K562 (cell line): ENCODE measurements around the gene DDR1. TPM values are rescaled to one million over a fixed set of nuclear protein-coding genes. Genes with fewer than 3 reads are reported as not detected.

ENCODE experiments used
- ATAC-seq: fragments of 200-7000 bp; cut with Tn5 transposase; 3 replicates; pipeline ENCODE4 v1.9.1; 2020; ENCODE audit warnings: moderate library complexity
- BruUV-seq: library from RNA; stranded (reverse); fragments of 400-500 nt; replicated peaks from 2 replicates; lab custom pipeline; 2021; lab: Mats Ljungman, UMichigan
- CTCF ChIA-PET: fragments of 300-600 bp; formaldehyde crosslinking; extraction: SDS; loops from one replicate; lab custom pipeline; 2021; ENCODE audit warnings: low intra/inter-chr PET ratio; lab: Yijun Ruan, JAX
- POLR2A ChIA-PET: fragments of 300-600, 350-650 bp; sonication (Branson Sonifier 250); formaldehyde crosslinking; extraction: SDS; loops from one replicate; lab custom pipeline; 2021; ENCODE audit warnings: antibody characterized with exemption, inconsistent platforms; lab: Yijun Ruan, JAX
- DNase-seq, 4 experiments: peaks; one replicate each; pipeline versions ENCODE4 v3.0.0 to v3.0.0-alpha.2; 2011 to 2018; ENCODE audit warnings: low spot score in 3 of 4, mixed read lengths in 3 of 4; ENCODE audit errors: extremely low read depth in 1 of 4
- FAIRE-seq: peaks from 2 replicates; lab custom pipeline; 2011; peaks lifted over from hg19 to GRCh38; lab: Jason Lieb, UNC
- H2AFZ ChIP-seq: 2 replicates; pipeline ENCODE4 v1.6.0; 2011; ENCODE audit warnings: low read depth, low read length, control low read depth, inconsistent platforms
- H3K27ac ChIP-seq: fragments of 200-600 bp; 3 replicates; pipeline ENCODE4 v1.8.0; 2011; ENCODE audit warnings: low read depth, mild to moderate bottlenecking, control low read depth, inconsistent platforms, low read length, moderate library complexity, mixed read lengths; ENCODE audit errors: extremely low read depth
- H3K27me3 ChIP-seq, 2 experiments: fragments of 300-600 bp in 1 of 2; 2 replicates in 1 of 2; 3 replicates in 1 of 2; pipeline versions ENCODE4 v1.6.0 to v1.8.0; 2011; ENCODE audit warnings: inconsistent platforms in 2 of 2, low read length in 2 of 2, mild to moderate bottlenecking in 1 of 2, mixed read lengths in 1 of 2, moderate library complexity in 1 of 2; ENCODE audit not compliant: control insufficient read depth in 2 of 2, insufficient read depth in 2 of 2
- H3K36me3 ChIP-seq: fragments of 300-600 bp; 3 replicates; pipeline ENCODE4 v1.8.0; 2011; ENCODE audit warnings: mild to moderate bottlenecking, low read length, inconsistent platforms; ENCODE audit not compliant: control insufficient read depth, insufficient read depth
- H3K4me1 ChIP-seq, 2 experiments: fragments of 200-600 bp in 1 of 2; replicated peaks in 1 of 2; 2 replicates in 1 of 2; 3 replicates in 1 of 2; pipeline versions ENCODE4 v1.5.1 to v1.8.0; 2011; ENCODE audit warnings: inconsistent platforms in 2 of 2, low read length in 2 of 2, mild to moderate bottlenecking in 1 of 2, mixed read lengths in 1 of 2, moderate library complexity in 1 of 2; ENCODE audit not compliant: control insufficient read depth in 2 of 2, insufficient read depth in 2 of 2
- H3K4me2 ChIP-seq: 2 replicates; pipeline ENCODE4 v1.6.1; 2011; ENCODE audit warnings: low read length, control low read depth, inconsistent platforms, mixed read lengths; ENCODE audit not compliant: insufficient read depth
- H3K4me3 ChIP-seq: fragments of 200-600 bp; sonication (generic), shearing (Covaris generic); 2 replicates; pipeline ENCODE4 v1.5.1; 2016; ENCODE audit warnings: control low read depth, inconsistent platforms
- H3K79me2 ChIP-seq: fragments of 200-600 bp; 3 replicates; pipeline ENCODE4 v1.8.0; 2011; ENCODE audit warnings: low read length, inconsistent platforms; ENCODE audit not compliant: control insufficient read depth, insufficient read depth
- H3K9ac ChIP-seq, 2 experiments: 2 replicates each; pipeline versions ENCODE4 v1.6.0 to v1.6.1; 2011; ENCODE audit warnings: low read depth in 2 of 2, low read length in 2 of 2, control low read depth in 1 of 2, inconsistent platforms in 1 of 2, mild to moderate bottlenecking in 1 of 2, mixed read lengths in 1 of 2; ENCODE audit not compliant: insufficient read depth in 1 of 2
- H3K9me1 ChIP-seq: one replicate; pipeline ENCODE4 v1.6.0; 2011; ENCODE audit warnings: inconsistent platforms, mild to moderate bottlenecking, low read length, moderate library complexity; ENCODE audit not compliant: control insufficient read depth, insufficient read depth
- H3K9me3 ChIP-seq: replicated peaks from 2 replicates; pipeline ENCODE4 v1.5.1; 2011; ENCODE audit warnings: low read depth, low read length, inconsistent platforms; ENCODE audit not compliant: control insufficient read depth, insufficient read depth
- H4K20me1 ChIP-seq: replicated peaks from 2 replicates; pipeline ENCODE4 v1.6.1; 2011; ENCODE audit warnings: low read length, inconsistent platforms, mixed read lengths; ENCODE audit not compliant: control insufficient read depth, insufficient read depth
- DLX4 ChIP-seq: fragments of 250-450 bp; sonication (Bioruptor Pico); IDR thresholded peaks from 2 replicates; pipeline ENCODE4 v1.6.1; 2021; ENCODE audit warnings: mild to moderate bottlenecking
- KAT2B ChIP-seq: IDR thresholded peaks from one replicate; pipeline ENCODE4 v1.6.1; 2012; ENCODE audit warnings: low read depth, mild to moderate bottlenecking, control low read depth, inconsistent platforms, low read length, moderate library complexity
- MCM2 ChIP-seq: fragments of 450-650 bp; IDR thresholded peaks from 2 replicates; pipeline ENCODE4 v1.6.1; 2017; ENCODE audit warnings: low read depth, mild to moderate bottlenecking
- MED1 ChIP-seq: sonication (generic); formaldehyde crosslinking; IDR thresholded peaks from 2 replicates; pipeline ENCODE4 v1.8.1; 2023; ENCODE audit warnings: missing genetic modification reagents, borderline replicate concordance
- MYC ChIP-seq, 2 experiments: fragments of 250-450 bp in 1 of 2; sonication (Bioruptor Pico) in 1 of 2; IDR thresholded peaks; 2 replicates each; pipeline versions ENCODE4 v1.5.1 to v1.6.1; 2012 to 2021; ENCODE audit warnings: low read depth in 2 of 2, borderline replicate concordance in 1 of 2, improper control_type of control experiment in 1 of 2, low read length in 1 of 2, mild to moderate bottlenecking in 1 of 2, moderate library complexity in 1 of 2
- POLR2A ChIP-seq: fragments of 450-650 bp; conservative IDR thresholded peaks from 2 replicates; pipeline ENCODE4 v1.6.1; 2016
- POU5F1 ChIP-seq: fragments of 150-350 bp; IDR thresholded peaks from 2 replicates; pipeline ENCODE4 v1.6.1; 2014; ENCODE audit warnings: borderline replicate concordance, low read length, low read depth, mild to moderate bottlenecking; ENCODE audit not compliant: partially characterized antibody
- PRPF4 ChIP-seq: fragments of 200-400 bp; formaldehyde crosslinking; IDR thresholded peaks from one replicate; pipeline ENCODE4 v1.6.1; 2017; ENCODE audit warnings: low read length, low read depth, mild to moderate bottlenecking; ENCODE audit not compliant: insufficient read depth, poor library complexity, severe bottlenecking
- RBM25 ChIP-seq: fragments of 200-400 bp; formaldehyde crosslinking; IDR thresholded peaks from 2 replicates; pipeline ENCODE4 v1.6.1; 2018; ENCODE audit warnings: low read length, low read depth, moderate library complexity; ENCODE audit not compliant: severe bottlenecking
- RCOR1 ChIP-seq, 2 experiments: IDR thresholded peaks; 2 replicates each; pipeline ENCODE4 v1.6.1; 2012; ENCODE audit warnings: low read depth in 2 of 2, low read length in 2 of 2, borderline replicate concordance in 1 of 2, improper control_type of control experiment in 1 of 2
- WGBS: fragments of 100-300 bp; shearing (Covaris generic); methylation state at CpG from one replicate; pipeline ENCODE4 v1.1.6; 2016; ENCODE audit warnings: low coverage, mixed read lengths; ENCODE audit not compliant: insufficient coverage; ENCODE audit errors: missing lambda C conversion rate; 5-methylcytosine and 5-hydroxymethylcytosine counted together
- in situ Hi-C: fragments of 300-500 bp; cut with MboI; formaldehyde crosslinking; loops from 4 replicates; pipeline ENCODE4 v1.15.0; 2018; ENCODE audit warnings: inconsistent platforms, mixed read lengths
- intact Hi-C: fragments of 100-400 bp; cut with micrococcal nuclease; formaldehyde crosslinking; loops from 2 replicates; pipeline ENCODE4 v1.14.2; 2022
- polyA plus RNA-seq, 8 experiments: library from polyadenylated mRNA; depleted of rRNA in 4 of 8; stranded (reverse) in 5 of 8; unstranded in 3 of 8; fragments of >200 nt; fragmentation: Nextera tagmentation in 2 of 8; fragmentation: Illumina TruSeq in 1 of 8; extraction: Ambion mirVana in 2 of 8; extraction: Trizol in 1 of 8; gene quantifications; 2 replicates each; pipeline versions ENCODE4 v1.2.1 to v1.2.3, GENCODE V29; 2011 to 2014; ENCODE audit warnings: inconsistent platforms in 1 of 8, missing spikeins in 1 of 8
- total RNA-seq, 7 experiments: library from RNA; depleted of rRNA in 6 of 7; stranded (reverse); fragments of >200 nt in 6 of 7; fragmentation: Illumina TruSeq in 2 of 7; extraction: Trizol in 2 of 7; gene quantifications; 2 replicates each; pipeline versions ENCODE4 v1.2.1 to v1.2.3, GENCODE V29; 2011 to 2021; ENCODE audit warnings: low replicate concordance in 1 of 7

DDR1 gene
- total and polyA plus RNA-seq, 9 of the 15 experiments (the other 6 are each of a cell fraction or from before 2014, with no cell fraction given): 1.4 to 44.6 (median 12.2) TPM

DNA sequence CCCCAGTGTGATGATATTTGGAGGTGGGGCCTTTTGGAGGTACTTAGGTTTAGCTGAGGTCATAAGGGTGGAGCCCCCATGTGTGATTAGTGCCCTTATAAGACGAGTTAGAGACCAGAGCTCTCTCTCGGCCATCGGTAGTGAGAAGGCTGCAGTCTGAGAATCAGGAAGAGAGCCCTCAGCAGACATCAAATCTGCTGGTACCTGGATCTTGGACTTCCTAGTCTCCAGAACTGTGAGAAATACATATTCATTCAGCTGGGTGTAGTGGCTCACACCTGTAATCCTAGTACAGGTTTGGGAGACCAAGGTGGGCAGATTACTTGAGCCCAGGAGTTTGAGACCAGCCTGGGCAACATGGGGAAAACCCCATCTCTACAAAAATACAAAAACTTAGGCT is 48.7 kb upstream of the DDR1 start:
- no peaks in the 10 kb centered on the region for H3K36me3 ChIP-seq

More for the DNA sequence above, 48.7 kb upstream of the DDR1 start:
- Histone ChIP-seq H3K79me2 (no peaks in the 10 kb centered on the region), H3K27me3 (no peaks in the 10 kb centered on the region), H2AFZ (no peak overlapping the region), H3K27ac (no peak overlapping the region), H3K9me3 (no peaks in the 10 kb centered on the region), H4K20me1 (no peaks in the 10 kb centered on the region), H3K4me1 (peaks cover 14 to 17% of the 10 kb centered on the region in 2 experiments; a peak in 4 of 5 replicates), H3K4me2 (no peak overlapping the region), H3K9me1 (no peaks in the 10 kb centered on the region), H3K4me3 (no peak overlapping the region), H3K9ac (no peak overlapping the region)
- 60% methylated on average over 3 of the region's 3 CpGs for WGBS
- in situ Hi-C loops (loop anchor here (5.0 kb wide), 1 partner anchor 37 kb away; no protein-coding TSS in a partner anchor), intact Hi-C loops (no loop called here)
- FAIRE-seq: no peak
- CTCF ChIA-PET: no interaction called here
- ATAC-seq: no peak
- TF ChIP-seq RCOR1 (IDR thresholded peaks at IDR 0.05; ENCODE audit: borderline replicate concordance in 1 of 2, low read depth in 2 of 2, low read length in 2 of 2) (no peak), POU5F1 (no peak), MYC (IDR thresholded peaks at IDR 0.05; ENCODE audit: low read depth, low read length) (no peak), MYC (CRISPR knock-in tag; IDR thresholded peaks at IDR 0.05; ENCODE audit: borderline replicate concordance, low read depth) (no peak), RBM25 (no peak), MCM2 (no peak), POLR2A (no peak), KAT2B (no peak), PRPF4 (no peak), MED1 (CRISPR knock-in tag) (no peak), DLX4 (CRISPR knock-in tag) (no peak)
- POLR2A ChIA-PET: interaction anchor here (0.6 to 2.6 kb wide), 6 partner anchors 8 to 80 kb away, joined by 3 to 9 read pairs (median 3); no protein-coding TSS in a partner anchor
- no TSS peak for BruUV-seq
- DNase-seq: no peak
